ENCODE results near the gene CRACR2A.

DNA sequence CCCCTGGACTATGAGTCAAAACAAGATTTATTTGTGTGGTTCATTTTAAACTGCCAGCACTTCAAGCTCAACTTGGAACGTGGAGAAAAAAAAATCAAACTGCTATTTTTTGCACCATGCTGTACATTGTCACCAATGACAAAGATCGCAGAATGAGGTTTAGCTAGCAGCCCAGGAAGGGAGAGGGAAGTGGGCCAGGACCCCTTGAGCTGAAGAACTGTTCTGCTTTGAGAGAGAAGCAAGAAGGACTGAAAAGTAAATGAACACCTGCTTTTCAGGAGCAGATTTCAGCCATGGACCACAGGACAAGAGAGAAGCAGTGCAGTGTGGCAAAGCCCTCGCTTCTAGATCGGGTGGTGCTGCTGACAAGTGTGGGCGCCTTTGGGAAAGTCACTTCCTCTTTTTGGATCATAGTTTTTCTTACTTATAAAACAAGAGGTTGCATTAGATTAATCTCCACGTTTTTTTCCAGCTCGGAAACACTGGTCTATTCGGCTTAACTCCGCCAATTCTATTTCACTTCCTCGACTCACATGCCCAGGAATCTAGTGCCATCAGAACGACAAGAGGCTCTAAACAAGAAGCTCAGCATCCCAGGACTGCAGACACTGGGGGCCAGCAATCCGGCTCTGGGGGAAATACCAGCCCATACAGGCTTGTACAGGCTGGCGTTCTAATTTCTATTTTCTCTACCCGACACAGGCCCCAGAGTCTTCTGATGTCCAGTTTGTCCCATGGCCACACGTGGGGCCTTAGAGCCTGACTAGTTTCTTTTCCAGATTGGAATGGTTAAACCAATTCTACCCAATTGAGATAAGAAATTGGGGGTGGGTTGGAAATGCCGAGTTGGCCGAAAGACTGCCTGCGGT, 129.9 kb downstream of the CRACR2A start:
- TF ChIP-seq SIN3A (IDR thresholded peaks at IDR 0.05; ENCODE audit: borderline replicate concordance, insufficient read depth, low read length), result no peak
- no peak for TF ChIP-seq TAF1 (IDR thresholded peaks at IDR 0.05; ENCODE audit: borderline replicate concordance, insufficient read depth, low read length)
- no peak for TF ChIP-seq POLR2AphosphoS5 (IDR thresholded peaks at IDR 0.05; ENCODE audit: low read depth, low read length)
- TF ChIP-seq, protein P1, sequence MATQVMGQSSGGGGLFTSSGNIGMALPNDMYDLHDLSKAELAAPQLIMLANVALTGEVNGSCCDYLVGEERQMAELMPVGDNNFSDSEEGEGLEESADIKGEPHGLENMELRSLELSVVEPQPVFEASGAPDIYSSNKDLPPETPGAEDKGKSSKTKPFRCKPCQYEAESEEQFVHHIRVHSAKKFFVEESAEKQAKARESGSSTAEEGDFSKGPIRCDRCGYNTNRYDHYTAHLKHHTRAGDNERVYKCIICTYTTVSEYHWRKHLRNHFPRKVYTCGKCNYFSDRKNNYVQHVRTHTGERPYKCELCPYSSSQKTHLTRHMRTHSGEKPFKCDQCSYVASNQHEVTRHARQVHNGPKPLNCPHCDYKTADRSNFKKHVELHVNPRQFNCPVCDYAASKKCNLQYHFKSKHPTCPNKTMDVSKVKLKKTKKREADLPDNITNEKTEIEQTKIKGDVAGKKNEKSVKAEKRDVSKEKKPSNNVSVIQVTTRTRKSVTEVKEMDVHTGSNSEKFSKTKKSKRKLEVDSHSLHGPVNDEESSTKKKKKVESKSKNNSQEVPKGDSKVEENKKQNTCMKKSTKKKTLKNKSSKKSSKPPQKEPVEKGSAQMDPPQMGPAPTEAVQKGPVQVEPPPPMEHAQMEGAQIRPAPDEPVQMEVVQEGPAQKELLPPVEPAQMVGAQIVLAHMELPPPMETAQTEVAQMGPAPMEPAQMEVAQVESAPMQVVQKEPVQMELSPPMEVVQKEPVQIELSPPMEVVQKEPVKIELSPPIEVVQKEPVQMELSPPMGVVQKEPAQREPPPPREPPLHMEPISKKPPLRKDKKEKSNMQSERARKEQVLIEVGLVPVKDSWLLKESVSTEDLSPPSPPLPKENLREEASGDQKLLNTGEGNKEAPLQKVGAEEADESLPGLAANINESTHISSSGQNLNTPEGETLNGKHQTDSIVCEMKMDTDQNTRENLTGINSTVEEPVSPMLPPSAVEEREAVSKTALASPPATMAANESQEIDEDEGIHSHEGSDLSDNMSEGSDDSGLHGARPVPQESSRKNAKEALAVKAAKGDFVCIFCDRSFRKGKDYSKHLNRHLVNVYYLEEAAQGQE (IDR thresholded peaks at IDR 0.05; ENCODE audit: insufficient read depth in 1 of 2, low read depth in 2 of 2, low read length in 2 of 2), result no peak
- no peak for TF ChIP-seq FOXP2 (optimal IDR thresholded peaks at IDR 0.05; ENCODE audit: borderline replicate concordance, extremely low read depth, extremely low read length, insufficient read depth)
